SK-N-SH (cell line): ENCODE measurements around the gene RGL1. TPM values are rescaled to one million over a fixed set of nuclear protein-coding genes. Genes with fewer than 3 reads are reported as not detected.
A peak's percentile ranks its signal among the peaks of the same experiment; 100 is the strongest.

Experiments used
- CTCF ChIA-PET: fragments of 300-600, 350-600 bp; formaldehyde crosslinking; extraction: SDS; loops from one replicate; lab custom pipeline; 2021; lab: Yijun Ruan, JAX
- POLR2A ChIA-PET: fragments of 350-600 bp; sonication (Branson Sonifier 250); formaldehyde crosslinking; extraction: SDS; loops from one replicate; lab custom pipeline; 2020; ENCODE audit warnings: antibody characterized with exemption, inconsistent platforms; lab: Yijun Ruan, JAX
- DNase-seq: peaks from one replicate; pipeline ENCODE4 v3.0.0; 2012
- H2AFZ ChIP-seq: fragments of 200-600 bp; sonication (generic); 2 replicates; pipeline ENCODE4 v1.8.1; 2016; ENCODE audit warnings: antibody characterized with exemption, mild to moderate bottlenecking, low read depth
- H3F3A ChIP-seq: fragments of 200-600 bp; sonication (generic); replicated peaks from 2 replicates; pipeline ENCODE3; 2016; ENCODE audit warnings: antibody characterized with exemption, mild to moderate bottlenecking; ENCODE audit not compliant: insufficient read depth
- H3K27ac ChIP-seq, 2 experiments: fragments of 200-500 bp in 1 of 2; fragments of 200-600 bp in 1 of 2; sonication (Bioruptor generic) in 1 of 2; sonication (generic), shearing (Covaris generic) in 1 of 2; 2 replicates each; pipeline versions ENCODE4 v1.5.1 to v1.6.1; 2014 to 2016; ENCODE audit warnings: low read depth in 2 of 2, inconsistent platforms in 1 of 2, low read length in 1 of 2, mild to moderate bottlenecking in 1 of 2, mixed read lengths in 1 of 2
- H3K27me3 ChIP-seq: fragments of 200-600 bp; sonication (generic), shearing (Covaris generic); 2 replicates; pipeline ENCODE4 v1.6.1; 2016; ENCODE audit warnings: mixed run types; ENCODE audit not compliant: insufficient read depth
- H3K36me3 ChIP-seq, 2 experiments: fragments of 200-500 bp in 1 of 2; fragments of 200-600 bp in 1 of 2; sonication (Bioruptor generic) in 1 of 2; sonication (generic) in 1 of 2; replicated peaks in 1 of 2; 2 replicates each; pipeline versions ENCODE3 to v1.5.1; 2014 to 2016; ENCODE audit warnings: low read length in 1 of 2, mild to moderate bottlenecking in 1 of 2; ENCODE audit not compliant: insufficient read depth in 2 of 2, control insufficient read depth in 1 of 2
- H3K4me1 ChIP-seq, 2 experiments: fragments of 200-500 bp in 1 of 2; fragments of 200-600 bp in 1 of 2; sonication (Bioruptor generic) in 1 of 2; sonication (generic), shearing (Covaris generic) in 1 of 2; 2 replicates each; pipeline versions ENCODE4 v1.5.1 to v1.6.1; 2014 to 2016; ENCODE audit warnings: low read depth in 1 of 2, low read length in 1 of 2, mixed run types in 1 of 2; ENCODE audit not compliant: insufficient read depth in 2 of 2, control insufficient read depth in 1 of 2
- H3K4me2 ChIP-seq: fragments of 200-600 bp; sonication (generic), shearing (Covaris generic); 2 replicates; pipeline ENCODE4 v1.6.1; 2017; ENCODE audit warnings: mixed run types
- H3K4me3 ChIP-seq, 2 experiments: fragments of 200-500 bp in 1 of 2; fragments of 200-600 bp in 1 of 2; sonication (Bioruptor generic) in 1 of 2; sonication (generic), shearing (Covaris generic) in 1 of 2; 2 replicates each; pipeline versions ENCODE4 v1.5.1 to v1.8.1; 2014 to 2016; ENCODE audit warnings: low read depth in 2 of 2, inconsistent platforms in 1 of 2, low read length in 1 of 2, mild to moderate bottlenecking in 1 of 2, mixed read lengths in 1 of 2, moderate library complexity in 1 of 2
- H3K79me2 ChIP-seq: fragments of 200-600 bp; sonication (generic); 2 replicates; pipeline ENCODE4 v1.8.1; 2017; ENCODE audit warnings: mild to moderate bottlenecking; ENCODE audit not compliant: insufficient read depth
- H3K9ac ChIP-seq: fragments of 200-600 bp; sonication (generic); 2 replicates; pipeline ENCODE4 v1.6.1; 2017; ENCODE audit warnings: mixed run types
- H3K9me2 ChIP-seq: fragments of 200-600 bp; sonication (generic); 2 replicates; pipeline ENCODE4 v1.6.1; 2017; ENCODE audit warnings: mixed run types
- H3K9me3 ChIP-seq: fragments of 200-600 bp; sonication (generic); 2 replicates; pipeline ENCODE4 v1.6.1; 2017; ENCODE audit warnings: mixed run types, mild to moderate bottlenecking, moderate library complexity
- H4K20me1 ChIP-seq: fragments of 200-600 bp; sonication (generic); 2 replicates; pipeline ENCODE4 v1.6.1; 2017; ENCODE audit warnings: mild to moderate bottlenecking, mixed run types; ENCODE audit not compliant: insufficient read depth
- CHD2 ChIP-seq: fragments of 150-350 bp; IDR thresholded peaks from 2 replicates; pipeline ENCODE4 v1.6.1; 2018; ENCODE audit warnings: low read length; ENCODE audit not compliant: partially characterized antibody
- CTCF ChIP-seq: fragments of 200-600 bp; sonication (generic); IDR thresholded peaks from 2 replicates; pipeline ENCODE4 v1.6.1; 2017; ENCODE audit warnings: antibody characterized with exemption, mild to moderate bottlenecking, moderate library complexity
- EP300 ChIP-seq, 2 experiments: IDR thresholded peaks; 2 replicates each; pipeline versions ENCODE4 v1.4.0 to v1.6.1; 2012; ENCODE audit warnings: borderline replicate concordance in 1 of 2, low read depth in 1 of 2, low read length in 1 of 2
- EZH2phosphoT487 ChIP-seq: fragments of 200-600 bp; sonication (generic); IDR thresholded peaks from 2 replicates; pipeline ENCODE4 v1.6.1; 2017; ENCODE audit warnings: low read depth, mixed run types, mild to moderate bottlenecking, antibody characterized with exemption, moderate library complexity, borderline replicate concordance
- GATA2 ChIP-seq: sonication (generic); formaldehyde crosslinking; IDR thresholded peaks from 2 replicates; pipeline ENCODE4 v1.5.0; 2020; ENCODE audit warnings: mild to moderate bottlenecking, missing genetic modification reagents
- JUND ChIP-seq: IDR thresholded peaks from 2 replicates; pipeline ENCODE4 v1.4.0; 2012
- MAX ChIP-seq: IDR thresholded peaks from 2 replicates; pipeline ENCODE4 v1.4.0; 2012; ENCODE audit warnings: low read depth
- MEF2A ChIP-seq: IDR thresholded peaks from 2 replicates; pipeline ENCODE4 v1.4.0; 2012; ENCODE audit warnings: low read depth, borderline replicate concordance
- MXI1 ChIP-seq: IDR thresholded peaks from 2 replicates; pipeline ENCODE4 v1.6.1; 2012; ENCODE audit warnings: mild to moderate bottlenecking, low read depth, low read length, improper control_type of control experiment
- NFIC ChIP-seq: IDR thresholded peaks from 2 replicates; pipeline ENCODE4 v1.4.0; 2012; ENCODE audit warnings: borderline replicate concordance
- POLR2AphosphoS5 ChIP-seq: IDR thresholded peaks from 2 replicates; pipeline ENCODE4 v1.6.1; 2012; ENCODE audit warnings: low read depth, low read length
- RCOR1 ChIP-seq: fragments of 150-350 bp; IDR thresholded peaks from 2 replicates; pipeline ENCODE4 v1.6.1; 2017; ENCODE audit warnings: antibody characterized with exemption, low read length
- RFX5 ChIP-seq: IDR thresholded peaks from 2 replicates; pipeline ENCODE4 v1.6.1; 2012; ENCODE audit warnings: mild to moderate bottlenecking, improper control_type of control experiment, low read length
- SIN3A ChIP-seq: IDR thresholded peaks from 2 replicates; pipeline ENCODE4 v1.6.1; 2012; ENCODE audit warnings: low read depth, mild to moderate bottlenecking, low read length, moderate library complexity, borderline replicate concordance
- TAF1 ChIP-seq: IDR thresholded peaks from 2 replicates; pipeline ENCODE4 v1.6.1; 2012; ENCODE audit warnings: low read depth, mild to moderate bottlenecking, low read length, moderate library complexity, borderline replicate concordance
- TCF12 ChIP-seq: IDR thresholded peaks from 2 replicates; pipeline ENCODE4 v1.4.0; 2012
- YY1 ChIP-seq: IDR thresholded peaks from 2 replicates; pipeline ENCODE4 v1.4.0; 2012; ENCODE audit warnings: low read depth, mild to moderate bottlenecking
- WGBS: methylation state at CpG from one replicate; pipeline ENCODE4 v1.1.6; 2017; ENCODE audit warnings: low lambda C conversion rate; 5-methylcytosine and 5-hydroxymethylcytosine counted together
- polyA plus RNA-seq, 3 experiments: library from polyadenylated mRNA; depleted of rRNA; stranded (reverse); fragments of >200 nt; gene quantifications; 2 replicates each; pipeline ENCODE4 v1.2.3, GENCODE V29; 2012
- TF ChIP-seq, protein P1 (sequence below): IDR thresholded peaks from 2 replicates; pipeline ENCODE4 v1.6.1; 2012; ENCODE audit warnings: mild to moderate bottlenecking, low read depth, low read length, moderate library complexity
- TF ChIP-seq, protein P2 (sequence below): IDR thresholded peaks from 2 replicates; pipeline ENCODE4; 2012
- TF ChIP-seq, protein P3 (sequence below): IDR thresholded peaks from 2 replicates; pipeline ENCODE4 v1.4.0; 2012; ENCODE audit warnings: low read depth, borderline replicate concordance

Gene RGL1
- polyA plus RNA-seq, 1 of the 3 experiments (the other 2 are of a cell fraction): 8.3 TPM

GRCh38 chr1:183879494-183879893 is 74.6 kb downstream of the RGL1 start:
- Histone ChIP-seq H4K20me1 (no peaks in the 10 kb centered on the region), H3F3A (no peaks in the 10 kb centered on the region), H3K27me3 (no peaks in the 10 kb centered on the region), H3K4me3 (no peak overlapping the region), H3K4me2 (no peak overlapping the region), H3K27ac (no peak overlapping the region), H3K9me2 (no peaks in the 10 kb centered on the region), H3K4me1 (peaks cover 13 to 28% of the 10 kb centered on the region in 2 experiments; a peak in 3 of 4 replicates), H3K36me3 (peaks cover 0 to 35% of the 10 kb centered on the region in 2 experiments), H3K79me2 (no peaks in the 10 kb centered on the region), H3K9ac (no peak overlapping the region), H2AFZ (no peak overlapping the region), H3K9me3 (no peaks in the 10 kb centered on the region)
- peak; percentile 27; the same call in 1 of the 2 replicates for TF ChIP-seq RFX5
- no peak for TF ChIP-seq MXI1
- ChIA-PET POLR2A (no interaction called here), CTCF (interaction anchor here (0.7 kb wide), 1 partner anchor 8 kb away, joined by 3 read pairs; no protein-coding TSS in a partner anchor)
- 66% methylated on average over 2 of the region's 2 CpGs for WGBS
- no peak for DNase-seq

- H3K36me3 ChIP-seq: peaks cover 0 to 35% of the 10 kb centered on the region in 2 experiments
- no peaks in the 10 kb centered on the region for H3K79me2 ChIP-seq
- H2AFZ ChIP-seq: no peak overlapping the region
- no peaks in the 10 kb centered on the region for H4K20me1 ChIP-seq
- no peaks in the 10 kb centered on the region for H3K9me3 ChIP-seq
- ChIA-PET POLR2A (no interaction called here), CTCF (no interaction called here)
- DNase-seq: no peak
- peaks cover 13 to 28% of the 10 kb centered on the region in 2 experiments; a peak in 3 of 4 replicates for H3K4me1 ChIP-seq
- 83% methylated on average over 1 of the region's 1 CpG for WGBS
- H3K4me2 ChIP-seq: no peak overlapping the region
- H3K4me3 ChIP-seq: no peak overlapping the region
- H3K9ac ChIP-seq: no peak overlapping the region
- no peak overlapping the region for H3K27ac ChIP-seq
- H3K9me2 ChIP-seq: no peaks in the 10 kb centered on the region
- H3K27me3 ChIP-seq: no peaks in the 10 kb centered on the region
- H3F3A ChIP-seq: no peaks in the 10 kb centered on the region
- TF ChIP-seq GATA2 (CRISPR knock-in tag): no peak
- TF ChIP-seq, protein P1, sequence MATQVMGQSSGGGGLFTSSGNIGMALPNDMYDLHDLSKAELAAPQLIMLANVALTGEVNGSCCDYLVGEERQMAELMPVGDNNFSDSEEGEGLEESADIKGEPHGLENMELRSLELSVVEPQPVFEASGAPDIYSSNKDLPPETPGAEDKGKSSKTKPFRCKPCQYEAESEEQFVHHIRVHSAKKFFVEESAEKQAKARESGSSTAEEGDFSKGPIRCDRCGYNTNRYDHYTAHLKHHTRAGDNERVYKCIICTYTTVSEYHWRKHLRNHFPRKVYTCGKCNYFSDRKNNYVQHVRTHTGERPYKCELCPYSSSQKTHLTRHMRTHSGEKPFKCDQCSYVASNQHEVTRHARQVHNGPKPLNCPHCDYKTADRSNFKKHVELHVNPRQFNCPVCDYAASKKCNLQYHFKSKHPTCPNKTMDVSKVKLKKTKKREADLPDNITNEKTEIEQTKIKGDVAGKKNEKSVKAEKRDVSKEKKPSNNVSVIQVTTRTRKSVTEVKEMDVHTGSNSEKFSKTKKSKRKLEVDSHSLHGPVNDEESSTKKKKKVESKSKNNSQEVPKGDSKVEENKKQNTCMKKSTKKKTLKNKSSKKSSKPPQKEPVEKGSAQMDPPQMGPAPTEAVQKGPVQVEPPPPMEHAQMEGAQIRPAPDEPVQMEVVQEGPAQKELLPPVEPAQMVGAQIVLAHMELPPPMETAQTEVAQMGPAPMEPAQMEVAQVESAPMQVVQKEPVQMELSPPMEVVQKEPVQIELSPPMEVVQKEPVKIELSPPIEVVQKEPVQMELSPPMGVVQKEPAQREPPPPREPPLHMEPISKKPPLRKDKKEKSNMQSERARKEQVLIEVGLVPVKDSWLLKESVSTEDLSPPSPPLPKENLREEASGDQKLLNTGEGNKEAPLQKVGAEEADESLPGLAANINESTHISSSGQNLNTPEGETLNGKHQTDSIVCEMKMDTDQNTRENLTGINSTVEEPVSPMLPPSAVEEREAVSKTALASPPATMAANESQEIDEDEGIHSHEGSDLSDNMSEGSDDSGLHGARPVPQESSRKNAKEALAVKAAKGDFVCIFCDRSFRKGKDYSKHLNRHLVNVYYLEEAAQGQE: no peak
- TF ChIP-seq POLR2AphosphoS5: no peak
- TF ChIP-seq TCF12: no peak
- TF ChIP-seq, protein P2, sequence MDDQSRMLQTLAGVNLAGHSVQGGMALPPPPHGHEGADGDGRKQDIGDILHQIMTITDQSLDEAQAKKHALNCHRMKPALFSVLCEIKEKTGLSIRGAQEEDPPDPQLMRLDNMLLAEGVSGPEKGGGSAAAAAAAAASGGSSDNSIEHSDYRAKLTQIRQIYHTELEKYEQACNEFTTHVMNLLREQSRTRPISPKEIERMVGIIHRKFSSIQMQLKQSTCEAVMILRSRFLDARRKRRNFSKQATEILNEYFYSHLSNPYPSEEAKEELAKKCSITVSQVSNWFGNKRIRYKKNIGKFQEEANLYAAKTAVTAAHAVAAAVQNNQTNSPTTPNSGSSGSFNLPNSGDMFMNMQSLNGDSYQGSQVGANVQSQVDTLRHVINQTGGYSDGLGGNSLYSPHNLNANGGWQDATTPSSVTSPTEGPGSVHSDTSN: no peak
- no peak for TF ChIP-seq NFIC
- TF ChIP-seq MAX: no peak
- no peak for TF ChIP-seq EZH2phosphoT487
- no peak for TF ChIP-seq RCOR1
- no peak for TF ChIP-seq SIN3A
- no peak for TF ChIP-seq MEF2A
- TF ChIP-seq YY1: no peak
- TF ChIP-seq JUND: no peak
- TF ChIP-seq, protein P3, sequence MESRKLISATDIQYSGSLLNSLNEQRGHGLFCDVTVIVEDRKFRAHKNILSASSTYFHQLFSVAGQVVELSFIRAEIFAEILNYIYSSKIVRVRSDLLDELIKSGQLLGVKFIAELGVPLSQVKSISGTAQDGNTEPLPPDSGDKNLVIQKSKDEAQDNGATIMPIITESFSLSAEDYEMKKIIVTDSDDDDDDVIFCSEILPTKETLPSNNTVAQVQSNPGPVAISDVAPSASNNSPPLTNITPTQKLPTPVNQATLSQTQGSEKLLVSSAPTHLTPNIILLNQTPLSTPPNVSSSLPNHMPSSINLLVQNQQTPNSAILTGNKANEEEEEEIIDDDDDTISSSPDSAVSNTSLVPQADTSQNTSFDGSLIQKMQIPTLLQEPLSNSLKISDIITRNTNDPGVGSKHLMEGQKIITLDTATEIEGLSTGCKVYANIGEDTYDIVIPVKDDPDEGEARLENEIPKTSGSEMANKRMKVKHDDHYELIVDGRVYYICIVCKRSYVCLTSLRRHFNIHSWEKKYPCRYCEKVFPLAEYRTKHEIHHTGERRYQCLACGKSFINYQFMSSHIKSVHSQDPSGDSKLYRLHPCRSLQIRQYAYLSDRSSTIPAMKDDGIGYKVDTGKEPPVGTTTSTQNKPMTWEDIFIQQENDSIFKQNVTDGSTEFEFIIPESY: no peak
- TF ChIP-seq CTCF: no peak
- TF ChIP-seq EP300 (IDR thresholded peaks at IDR 0.05; ENCODE audit: borderline replicate concordance in 1 of 2, low read depth in 1 of 2, low read length in 1 of 2): no peak
- no peak for TF ChIP-seq TAF1
- TF ChIP-seq CHD2: no peak
Observed at GRCh38 chr1:183879966-183880365, 75.0 kb downstream of the RGL1 start.
